CD14-positive monocyte (primary cell): ENCODE data around the gene CEP44. TPM values are rescaled to one million over a fixed set of nuclear protein-coding genes. Genes with fewer than 3 reads are reported as not detected.

ENCODE experiments used
- DNase-seq, 3 donors: peaks; one replicate each; pipeline ENCODE4 v3.0.0-alpha.2; 2011 to 2022
- H2AFZ ChIP-seq: 2 replicates; pipeline ENCODE4 v1.6.0; 2012; ENCODE audit warnings: mild to moderate bottlenecking, low read depth, low read length, inconsistent platforms; ENCODE audit not compliant: insufficient read depth, poor library complexity, severe bottlenecking
- H3K27ac ChIP-seq, 2 donors: 1 replicate in 1 of 2; 2 replicates in 1 of 2; pipeline ENCODE4 v1.5.1; 2012 to 2013; ENCODE audit warnings: low read length in 2 of 2, control low read depth in 1 of 2, inconsistent platforms in 1 of 2, low read depth in 1 of 2, mild to moderate bottlenecking in 1 of 2
- H3K27me3 ChIP-seq, 2 donors: one replicate each; pipeline versions ENCODE4 v1.6.0 to v1.6.1; 2011 to 2013; ENCODE audit warnings: low read length in 2 of 2; ENCODE audit not compliant: control insufficient read depth in 2 of 2, insufficient read depth in 2 of 2
- H3K36me3 ChIP-seq, 2 donors: replicated peaks in 1 of 2; 1 replicate in 1 of 2; 2 replicates in 1 of 2; pipeline versions ENCODE4 v1.5.1 to v1.6.1; 2012 to 2013; ENCODE audit warnings: low read length in 2 of 2, control low read depth in 1 of 2, inconsistent platforms in 1 of 2, mild to moderate bottlenecking in 1 of 2; ENCODE audit not compliant: insufficient read depth in 2 of 2, control insufficient read depth in 1 of 2
- H3K4me1 ChIP-seq, 2 donors: 1 replicate in 1 of 2; 2 replicates in 1 of 2; pipeline versions ENCODE4 v1.5.1 to v1.6.1; 2012 to 2013; ENCODE audit warnings: low read length in 2 of 2, control low read depth in 1 of 2, inconsistent platforms in 1 of 2, mild to moderate bottlenecking in 1 of 2, moderate library complexity in 1 of 2; ENCODE audit not compliant: insufficient read depth in 2 of 2, control insufficient read depth in 1 of 2
- H3K4me2 ChIP-seq: replicated peaks from 2 replicates; pipeline ENCODE3; 2012; ENCODE audit warnings: low read length, moderate library complexity, mild to moderate bottlenecking; ENCODE audit not compliant: poor library complexity, severe bottlenecking; ENCODE audit errors: extremely low read depth
- H3K4me3 ChIP-seq, 3 experiments: fragments of 200-600 bp in 1 of 3; sonication (generic) in 1 of 3; replicated peaks in 1 of 3; 1 replicate in 2 of 3; 2 replicates in 1 of 3; pipeline ENCODE4 v1.5.1; 2011 to 2013; ENCODE audit warnings: low read length in 3 of 3, mild to moderate bottlenecking in 3 of 3, control low read depth in 2 of 3, low read depth in 2 of 3, inconsistent platforms in 1 of 3, moderate library complexity in 1 of 3
- H3K79me2 ChIP-seq: 2 replicates; pipeline ENCODE4 v1.6.0; 2012; ENCODE audit warnings: mild to moderate bottlenecking, control low read depth, inconsistent platforms, low read length, moderate library complexity; ENCODE audit not compliant: insufficient read depth
- H3K9ac ChIP-seq: 2 replicates; pipeline ENCODE4 v1.6.0; 2017; ENCODE audit warnings: low read length, mild to moderate bottlenecking; ENCODE audit not compliant: insufficient read depth, poor library complexity, severe bottlenecking
- H3K9me3 ChIP-seq, 2 donors: replicated peaks in 1 of 2; 1 replicate in 1 of 2; 2 replicates in 1 of 2; pipeline versions ENCODE4 v1.5.1 to v1.6.1; 2012 to 2013; ENCODE audit warnings: low read length in 2 of 2, control low read depth in 1 of 2; ENCODE audit not compliant: control insufficient read depth in 1 of 2, insufficient read depth in 1 of 2
- H4K20me1 ChIP-seq: 2 replicates; pipeline ENCODE4 v1.6.0; 2012; ENCODE audit warnings: mild to moderate bottlenecking, low read length, control low read depth, moderate library complexity; ENCODE audit not compliant: insufficient read depth
- H3K27ac Mint-ChIP-seq, 7 donors: one replicate each; pipeline ENCODE4 v1.8.0; 2020; ENCODE audit warnings: mild to moderate bottlenecking in 7 of 7, mixed read lengths in 7 of 7, moderate library complexity in 6 of 7, inconsistent platforms in 2 of 7
- H3K27me3 Mint-ChIP-seq, 3 donors: one replicate each; pipeline ENCODE4 v1.8.0; 2021 to 2022; ENCODE audit warnings: low read depth in 3 of 3, mild to moderate bottlenecking in 3 of 3, mixed read lengths in 3 of 3, moderate library complexity in 3 of 3, inconsistent platforms in 1 of 3
- H3K36me3 Mint-ChIP-seq, 2 donors: one replicate each; pipeline ENCODE4 v1.8.0; 2020; ENCODE audit warnings: mixed read lengths in 2 of 2, inconsistent platforms in 1 of 2, mild to moderate bottlenecking in 1 of 2
- H3K4me1 Mint-ChIP-seq: one replicate; pipeline ENCODE4 v1.8.0; 2020; ENCODE audit warnings: mild to moderate bottlenecking, mixed read lengths
- H3K4me3 Mint-ChIP-seq, 2 donors: one replicate each; pipeline ENCODE4 v1.8.0; 2020; ENCODE audit warnings: mild to moderate bottlenecking in 2 of 2, mixed read lengths in 2 of 2, moderate library complexity in 1 of 2
- H3K9me3 Mint-ChIP-seq, 7 donors: one replicate each; pipeline ENCODE4 v1.8.0; 2020 to 2022; ENCODE audit warnings: mixed read lengths in 7 of 7, mild to moderate bottlenecking in 6 of 7, moderate library complexity in 6 of 7, inconsistent platforms in 2 of 7
- WGBS: methylation state at CpG from one replicate; pipeline ENCODE4 v1.1.5; 2013; ENCODE audit warnings: missing lambda C conversion rate; ENCODE audit not compliant: insufficient coverage; 5-methylcytosine and 5-hydroxymethylcytosine counted together
- intact Hi-C, 2 donors: fragments of 100-400 bp; cut with micrococcal nuclease; formaldehyde crosslinking; loops; one replicate each; pipeline versions ENCODE4 v1.15.0 to v1.15.1; 2023
- polyA minus RNA-seq: library from RNA; depleted of rRNA, polyadenylated mRNA; stranded (reverse); fragments of >200 nt; gene quantifications from 2 replicates; pipeline ENCODE4 v1.2.3, GENCODE V29; 2012
- polyA plus RNA-seq, 3 donors: library from polyadenylated mRNA; depleted of rRNA in 1 of 3; unstranded in 2 of 3; stranded (reverse) in 1 of 3; fragments of 300-500 nt in 2 of 3; fragments of >200 nt in 1 of 3; fragmentation: Illumina TruSeq in 2 of 3; gene quantifications; 1 replicate in 2 of 3; 2 replicates in 1 of 3; pipeline ENCODE4 v1.2.3, GENCODE V29; 2012 to 2021
- total RNA-seq, 12 experiments: library from RNA in 1 of 12; stranded (reverse) in 1 of 12; fragments of 120-200 nt in 1 of 12; gene quantifications; one replicate each; pipeline ENCODE4 v1.2.4 and lab custom pipeline; 2013 to 2026; ENCODE audit warnings: mixed read lengths in 6 of 12, inconsistent platforms in 1 of 12
- TF ChIP-seq, protein P1 (sequence below): fragments of 200-600 bp; IDR thresholded peaks from one replicate; pipeline ENCODE4 v1.8.0; 2022; ENCODE audit warnings: antibody characterized with exemption, mild to moderate bottlenecking

Gene CEP44, protein sequence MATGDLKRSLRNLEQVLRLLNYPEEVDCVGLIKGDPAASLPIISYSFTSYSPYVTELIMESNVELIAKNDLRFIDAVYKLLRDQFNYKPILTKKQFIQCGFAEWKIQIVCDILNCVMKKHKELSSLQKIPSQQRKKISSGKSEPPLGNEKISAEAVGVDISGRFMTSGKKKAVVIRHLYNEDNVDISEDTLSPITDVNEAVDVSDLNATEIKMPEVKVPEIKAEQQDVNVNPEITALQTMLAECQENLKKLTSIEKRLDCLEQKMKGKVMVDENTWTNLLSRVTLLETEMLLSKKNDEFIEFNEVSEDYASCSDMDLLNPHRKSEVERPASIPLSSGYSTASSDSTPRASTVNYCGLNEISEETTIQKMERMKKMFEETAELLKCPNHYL
- 12.8 TPM for total RNA-seq (2013)
- polyA plus RNA-seq (1 to 10 TPM; 1.9 to 3.3 (median 2.2) TPM), polyA minus RNA-seq (1.5 and 2.1 TPM in 2 replicates), total RNA-seq (lab: John Stamatoyannopoulos, UW) (5.6 to 63.0 (median 36.3) reads per million in 11 experiments)

DNA sequence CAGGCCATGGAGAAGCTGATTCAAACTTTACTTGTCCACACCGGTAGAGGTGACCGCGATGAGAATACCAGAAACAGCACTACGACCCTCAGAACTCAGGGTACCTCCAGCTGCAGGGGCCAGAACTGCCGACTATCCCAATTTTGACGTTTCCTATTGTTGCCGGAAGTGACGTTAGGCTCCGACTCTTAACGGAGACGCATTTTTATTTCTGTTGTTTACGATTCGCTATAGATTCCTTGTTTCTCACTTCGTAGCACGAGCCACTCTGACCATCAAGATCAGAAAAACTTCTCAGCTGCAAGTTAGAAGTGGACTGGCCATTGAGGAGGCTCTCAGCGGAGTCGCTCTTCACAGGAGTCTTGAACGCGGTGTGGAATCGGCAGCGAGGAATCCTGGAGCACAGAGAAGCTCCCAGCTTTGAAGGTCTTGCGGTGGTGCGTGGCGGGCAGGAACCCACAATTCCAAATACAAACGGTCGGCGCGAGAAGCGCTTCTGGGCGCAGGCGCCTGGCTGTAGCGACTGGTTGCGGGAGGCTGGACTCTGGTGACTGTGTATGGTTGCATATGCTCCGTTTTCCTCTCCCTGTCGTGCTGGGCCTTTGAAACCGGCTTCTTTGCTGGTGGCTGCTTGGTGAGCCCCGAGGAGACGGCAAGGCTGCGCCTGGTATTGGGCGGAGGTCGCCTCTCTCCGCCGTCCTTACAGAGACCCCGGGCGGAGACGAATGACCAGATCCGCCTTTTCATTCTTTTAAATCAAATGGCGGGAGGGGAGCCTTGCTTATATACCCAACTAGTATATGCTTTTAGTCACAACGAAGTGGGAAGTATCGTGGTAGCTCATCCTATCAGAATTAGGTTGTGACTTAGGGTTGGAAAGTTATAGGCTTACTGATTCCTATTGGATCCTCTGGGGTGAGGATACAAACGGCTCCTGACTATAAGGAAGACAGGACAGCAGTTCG is at the start of gene CEP44, which contains the start of gene FBXO8:
Gene CEP44 (plus strand): TSS at position 405 of the 965 bp plus-strand sequence. CDS start 15,211 bp downstream, outside the sequence.
Gene FBXO8 (minus strand): TSS at position 161 of the 965 bp plus-strand sequence. CDS start 20,575 bp downstream, outside the sequence.
- TF ChIP-seq, protein P1, sequence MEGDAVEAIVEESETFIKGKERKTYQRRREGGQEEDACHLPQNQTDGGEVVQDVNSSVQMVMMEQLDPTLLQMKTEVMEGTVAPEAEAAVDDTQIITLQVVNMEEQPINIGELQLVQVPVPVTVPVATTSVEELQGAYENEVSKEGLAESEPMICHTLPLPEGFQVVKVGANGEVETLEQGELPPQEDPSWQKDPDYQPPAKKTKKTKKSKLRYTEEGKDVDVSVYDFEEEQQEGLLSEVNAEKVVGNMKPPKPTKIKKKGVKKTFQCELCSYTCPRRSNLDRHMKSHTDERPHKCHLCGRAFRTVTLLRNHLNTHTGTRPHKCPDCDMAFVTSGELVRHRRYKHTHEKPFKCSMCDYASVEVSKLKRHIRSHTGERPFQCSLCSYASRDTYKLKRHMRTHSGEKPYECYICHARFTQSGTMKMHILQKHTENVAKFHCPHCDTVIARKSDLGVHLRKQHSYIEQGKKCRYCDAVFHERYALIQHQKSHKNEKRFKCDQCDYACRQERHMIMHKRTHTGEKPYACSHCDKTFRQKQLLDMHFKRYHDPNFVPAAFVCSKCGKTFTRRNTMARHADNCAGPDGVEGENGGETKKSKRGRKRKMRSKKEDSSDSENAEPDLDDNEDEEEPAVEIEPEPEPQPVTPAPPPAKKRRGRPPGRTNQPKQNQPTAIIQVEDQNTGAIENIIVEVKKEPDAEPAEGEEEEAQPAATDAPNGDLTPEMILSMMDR, result no peak
- under 1% methylated on average over 33 of the region's 52 CpGs for WGBS
- peak within 1 kb of the TSS; percentile 92 for H2AFZ ChIP-seq
- peak within 1 kb of the TSS; percentile 90 to 98 (median 93) for H3K4me3 ChIP-seq
- H3K4me1 ChIP-seq, result peaks cover 15 to 29% of the 10 kb centered on the region in 2 donors
- H3K27ac ChIP-seq, result peak within 1 kb of the TSS; percentile 93 to 100
- H3K9me3 ChIP-seq, result no peaks in the 10 kb centered on the region
- Mint-ChIP-seq H3K27ac (peak within 1 kb of the TSS; percentile 99 to 100 (median 99)), H3K4me3 (peak within 1 kb of the TSS; percentile 93 to 96), H3K4me1 (peaks cover 50% of the 10 kb centered on the region), H3K27me3 (peaks cover 0 to 2% (median 0%) of the 10 kb centered on the region in 3 donors), H3K36me3 (peaks cover 9 to 14% of the 10 kb centered on the region in 2 donors), H3K9me3 (peaks cover 0 to 3% (median 0%) of the 10 kb centered on the region in 7 donors)
- peak; percentile 72 to 77 (median 74) for DNase-seq
- H3K4me2 ChIP-seq, result peak within 1 kb of the TSS; percentile 83
- H3K9ac ChIP-seq, result peak within 1 kb of the TSS; percentile 98
- intact Hi-C loops, result no loop called here
- no peaks in the 10 kb centered on the region for H3K27me3 ChIP-seq
- H3K36me3 ChIP-seq, result peaks cover 0 to 4% of the 10 kb centered on the region in 2 donors
- peaks cover 2% of the 10 kb centered on the region for H4K20me1 ChIP-seq
- peaks cover 81% of the 10 kb centered on the region for H3K79me2 ChIP-seq

DNA sequence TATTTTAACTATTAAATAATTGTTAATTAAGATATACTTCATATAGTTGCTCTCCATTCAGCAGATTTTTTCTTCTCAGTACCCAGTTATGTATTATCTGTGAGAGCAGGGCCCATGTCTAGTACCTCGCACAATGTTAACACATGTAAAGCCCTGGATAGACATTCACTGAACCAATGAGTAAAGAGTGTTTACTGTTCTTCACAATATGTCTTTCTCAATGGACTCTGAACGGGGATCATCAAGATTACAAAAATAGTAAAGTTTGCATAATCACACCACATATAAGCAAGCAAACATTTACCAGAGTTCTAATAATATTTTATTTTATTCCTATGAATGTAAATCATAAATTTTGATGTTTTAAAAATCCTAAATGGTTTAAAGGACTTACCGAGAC is 47.4 kb upstream of the CEP44 start:
- Mint-ChIP-seq H3K27me3 (no peaks in the 10 kb centered on the region), H3K36me3 (peaks cover 28 to 36% of the 10 kb centered on the region in 2 donors), H3K4me3 (no peak overlapping the region), H3K4me1 (no peaks in the 10 kb centered on the region), H3K9me3 (no peaks in the 10 kb centered on the region), H3K27ac (no peak overlapping the region)
- TF ChIP-seq, protein P1, result no peak
- H4K20me1 ChIP-seq, result no peaks in the 10 kb centered on the region
- no peaks in the 10 kb centered on the region for H3K4me1 ChIP-seq
- H3K9me3 ChIP-seq, result no peaks in the 10 kb centered on the region
- intact Hi-C loops, result no loop called here
- no peak overlapping the region for H3K27ac ChIP-seq
- no peak overlapping the region for H3K4me2 ChIP-seq
- no peak for DNase-seq
- peaks cover 31 to 53% of the 10 kb centered on the region in 2 donors for H3K36me3 ChIP-seq
- no peak overlapping the region for H2AFZ ChIP-seq
- WGBS, result no CpG with 5 or more reads among the region's 3 CpGs
- H3K79me2 ChIP-seq, result no peaks in the 10 kb centered on the region
- H3K9ac ChIP-seq, result no peak overlapping the region
- H3K4me3 ChIP-seq, result no peak overlapping the region
- H3K27me3 ChIP-seq, result no peaks in the 10 kb centered on the region
